A549 (cell line): ENCODE data around the gene ITGA1. TPM values are rescaled to one million over a fixed set of nuclear protein-coding genes. Genes with fewer than 3 reads are reported as not detected.

ENCODE experiments used
- ATAC-seq, 2 experiments: fragments of 200-7000 bp in 1 of 2; fragments of >200 bp in 1 of 2; cut with Nextera tagmentation in 1 of 2; cut with Tn5 transposase in 1 of 2; 3 replicates each; pipeline versions ENCODE4 v1.8.0 to v1.9.1; 2018 to 2020; ENCODE audit warnings: mild to moderate bottlenecking in 1 of 2, moderate library complexity in 1 of 2
- CTCF ChIA-PET: fragments of 300-600 bp; sonication (Branson Sonifier 250); formaldehyde crosslinking; extraction: SDS; loops from one replicate; lab custom pipeline; 2021; ENCODE audit warnings: antibody characterized with exemption, inconsistent platforms; lab: Yijun Ruan, JAX
- POLR2A ChIA-PET: fragments of 350-600 bp; formaldehyde crosslinking; extraction: SDS; loops from one replicate; lab custom pipeline; 2021; ENCODE audit warnings: antibody characterized with exemption, inconsistent platforms; lab: Yijun Ruan, JAX
- DNase-seq, 2 experiments: peaks; one replicate each; pipeline versions ENCODE4 v3.0.0 to v3.0.0-alpha.2; 2011 to 2016; ENCODE audit warnings: low read depth in 1 of 2, low spot score in 1 of 2
- FAIRE-seq: peaks from 2 replicates; lab custom pipeline; 2011; peaks lifted over from hg19 to GRCh38; lab: Jason Lieb, UNC
- H3K27ac ChIP-seq, 2 experiments: fragments of >200 bp; sonication (Bioruptor Twin); formaldehyde crosslinking; 3 replicates each; pipeline ENCODE4 v1.5.1; 2016 to 2017
- H3K4me1 ChIP-seq: fragments of >200 bp; sonication (Bioruptor Twin); formaldehyde crosslinking; 3 replicates; pipeline ENCODE4 v1.6.1; 2016
- H3K4me2 ChIP-seq: fragments of >200 bp; sonication (Bioruptor Twin); formaldehyde crosslinking; 3 replicates; pipeline ENCODE4 v1.6.1; 2016
- H3K4me3 ChIP-seq: fragments of >200 bp; sonication (Bioruptor Twin); formaldehyde crosslinking; 3 replicates; pipeline ENCODE4 v1.5.1; 2016
- H3K9me3 ChIP-seq: fragments of >200 bp; sonication (Bioruptor Twin); formaldehyde crosslinking; 3 replicates; pipeline ENCODE4 v1.6.1; 2016
- BHLHE40 ChIP-seq: IDR thresholded peaks from 2 replicates; pipeline ENCODE4 v1.6.1; 2012; ENCODE audit warnings: low read depth, low read length, inconsistent platforms
- CBX2 ChIP-seq: fragments of 200-600 bp; sonication (generic); IDR thresholded peaks from 2 replicates; pipeline ENCODE4 v1.6.1; 2016; ENCODE audit warnings: low read depth, mild to moderate bottlenecking, borderline replicate concordance
- CBX8 ChIP-seq: fragments of 200-600 bp; sonication (generic); IDR thresholded peaks from 2 replicates; pipeline ENCODE4 v1.6.1; 2016
- ESRRA ChIP-seq: fragments of 150-350 bp; IDR thresholded peaks from 2 replicates; pipeline ENCODE4 v1.6.1; 2014; ENCODE audit warnings: mild to moderate bottlenecking, low read length, borderline replicate concordance
- HDAC2 ChIP-seq: fragments of 200-600 bp; sonication (generic); IDR thresholded peaks from 2 replicates; pipeline ENCODE4 v1.6.1; 2016
- HEYL ChIP-seq: fragments of 250-450 bp; sonication (Bioruptor Pico); IDR thresholded peaks from 2 replicates; pipeline ENCODE4 v1.8.0; 2021; ENCODE audit warnings: mild to moderate bottlenecking, moderate library complexity
- HOXA7 ChIP-seq: fragments of 250-450 bp; sonication (Bioruptor Pico); IDR thresholded peaks from 2 replicates; pipeline ENCODE4 v1.5.0; 2020; ENCODE audit warnings: mild to moderate bottlenecking, moderate library complexity
- KDM1A ChIP-seq: fragments of 200-600 bp; sonication (generic); IDR thresholded peaks from 2 replicates; pipeline ENCODE4 v1.6.1; 2016; ENCODE audit warnings: low read depth, mild to moderate bottlenecking
- KDM5A ChIP-seq: fragments of 200-600 bp; sonication (generic); IDR thresholded peaks from 2 replicates; pipeline ENCODE4 v1.6.1; 2016; ENCODE audit warnings: antibody characterized with exemption, mild to moderate bottlenecking
- NPAS2 ChIP-seq: fragments of 250-450 bp; sonication (Bioruptor Pico); IDR thresholded peaks from 2 replicates; pipeline ENCODE4 v1.8.0; 2022; ENCODE audit warnings: mild to moderate bottlenecking, moderate library complexity, borderline replicate concordance
- NR3C1 ChIP-seq: fragments of >200 bp; sonication (Bioruptor Twin); formaldehyde crosslinking; IDR thresholded peaks from 3 replicates; pipeline ENCODE4 v1.6.1; 2017
- POLR2AphosphoS2 ChIP-seq: conservative IDR thresholded peaks from 2 replicates; pipeline ENCODE4 v1.6.1; 2012; ENCODE audit warnings: low read length, improper control_type of control experiment, inconsistent platforms
- ZC3H11A ChIP-seq: fragments of 450-650 bp; IDR thresholded peaks from 2 replicates; pipeline ENCODE4 v1.6.1; 2014; ENCODE audit warnings: antibody characterized with exemption, mild to moderate bottlenecking
- ZNF302 ChIP-seq: fragments of 250-450 bp; sonication (Bioruptor Pico); IDR thresholded peaks from 2 replicates; pipeline ENCODE4 v1.9.0; 2021; ENCODE audit warnings: inconsistent platforms, mild to moderate bottlenecking, moderate library complexity
- WGBS: methylation state at CpG from one replicate; pipeline ENCODE4 v1.1.6; 2017; ENCODE audit errors: missing lambda C conversion rate; 5-methylcytosine and 5-hydroxymethylcytosine counted together
- polyA plus RNA-seq, 4 experiments: library from polyadenylated mRNA; depleted of rRNA in 3 of 4; stranded (reverse); fragments of >200 nt; fragmentation: RNase III in 1 of 4; extraction: RNeasy Plus Mini Kit Qiagen cat#74134 plus additional on column Dnase treatment in 1 of 4; gene quantifications; 2 replicates in 3 of 4; 3 replicates in 1 of 4; pipeline ENCODE4 v1.2.3, GENCODE V29; 2011 to 2017
- TF ChIP-seq, protein P1 (sequence below): fragments of 150-350 bp; IDR thresholded peaks from 2 replicates; pipeline ENCODE4 v1.6.1; 2014; ENCODE audit warnings: low read depth, mild to moderate bottlenecking, low read length
- TF ChIP-seq, protein P2 (sequence below): IDR thresholded peaks from 2 replicates; pipeline ENCODE4 v1.6.1; 2012; ENCODE audit warnings: low read depth, borderline replicate concordance
- TF ChIP-seq, protein P3 (sequence below): fragments of >200 bp; sonication (Bioruptor Twin); formaldehyde crosslinking; IDR thresholded peaks from 3 replicates; pipeline ENCODE4 v1.5.1; 2016
- TF ChIP-seq, protein P4 (sequence below): IDR thresholded peaks from 2 replicates; pipeline ENCODE4 v1.6.1; 2012

Gene ITGA1
- polyA plus RNA-seq, 2 of the 4 experiments (the other 2 are of a cell fraction), result 1.5 to 5.5 TPM

DNA sequence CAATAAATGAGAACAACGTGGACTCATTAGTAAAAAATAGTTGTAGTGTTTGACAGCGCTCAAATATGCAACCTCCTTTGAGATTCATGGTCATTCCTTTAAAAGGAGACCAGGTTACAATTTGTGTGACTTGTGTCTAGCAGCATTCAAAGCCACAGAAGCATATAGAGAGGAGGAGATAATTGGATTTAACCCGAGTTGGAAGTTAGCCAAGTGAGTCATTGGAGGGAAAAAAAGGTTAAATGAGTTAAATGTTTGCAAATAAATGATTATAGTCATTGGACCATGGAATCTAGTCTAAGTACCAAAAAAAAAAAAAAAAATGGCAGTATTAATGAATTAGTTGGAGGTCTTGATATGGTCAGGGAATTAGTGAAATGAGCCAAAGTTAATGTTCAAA is 90.9 kb downstream of the ITGA1 start:
- ChIA-PET CTCF (interaction anchor here (1.5 kb wide), 1 partner anchor 10 kb away, joined by 4 read pairs; no protein-coding TSS in a partner anchor), POLR2A (no interaction called here)
- no peak overlapping the region for H3K4me3 ChIP-seq
- FAIRE-seq (no peak), ATAC-seq (no peak), DNase-seq (no peak)
- TF ChIP-seq, protein P1, sequence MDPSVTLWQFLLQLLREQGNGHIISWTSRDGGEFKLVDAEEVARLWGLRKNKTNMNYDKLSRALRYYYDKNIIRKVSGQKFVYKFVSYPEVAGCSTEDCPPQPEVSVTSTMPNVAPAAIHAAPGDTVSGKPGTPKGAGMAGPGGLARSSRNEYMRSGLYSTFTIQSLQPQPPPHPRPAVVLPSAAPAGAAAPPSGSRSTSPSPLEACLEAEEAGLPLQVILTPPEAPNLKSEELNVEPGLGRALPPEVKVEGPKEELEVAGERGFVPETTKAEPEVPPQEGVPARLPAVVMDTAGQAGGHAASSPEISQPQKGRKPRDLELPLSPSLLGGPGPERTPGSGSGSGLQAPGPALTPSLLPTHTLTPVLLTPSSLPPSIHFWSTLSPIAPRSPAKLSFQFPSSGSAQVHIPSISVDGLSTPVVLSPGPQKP, result no peak
- TF ChIP-seq HEYL (CRISPR knock-in tag), result no peak
- TF ChIP-seq KDM1A, result no peak
- no peak for TF ChIP-seq HDAC2
- no peak for TF ChIP-seq ESRRA
- no peak for TF ChIP-seq HOXA7 (CRISPR knock-in tag)
- TF ChIP-seq, protein P2, sequence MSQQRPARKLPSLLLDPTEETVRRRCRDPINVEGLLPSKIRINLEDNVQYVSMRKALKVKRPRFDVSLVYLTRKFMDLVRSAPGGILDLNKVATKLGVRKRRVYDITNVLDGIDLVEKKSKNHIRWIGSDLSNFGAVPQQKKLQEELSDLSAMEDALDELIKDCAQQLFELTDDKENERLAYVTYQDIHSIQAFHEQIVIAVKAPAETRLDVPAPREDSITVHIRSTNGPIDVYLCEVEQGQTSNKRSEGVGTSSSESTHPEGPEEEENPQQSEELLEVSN, result no peak
- no peak for TF ChIP-seq KDM5A
- TF ChIP-seq NPAS2 (CRISPR knock-in tag), result no peak
- TF ChIP-seq, protein P3, sequence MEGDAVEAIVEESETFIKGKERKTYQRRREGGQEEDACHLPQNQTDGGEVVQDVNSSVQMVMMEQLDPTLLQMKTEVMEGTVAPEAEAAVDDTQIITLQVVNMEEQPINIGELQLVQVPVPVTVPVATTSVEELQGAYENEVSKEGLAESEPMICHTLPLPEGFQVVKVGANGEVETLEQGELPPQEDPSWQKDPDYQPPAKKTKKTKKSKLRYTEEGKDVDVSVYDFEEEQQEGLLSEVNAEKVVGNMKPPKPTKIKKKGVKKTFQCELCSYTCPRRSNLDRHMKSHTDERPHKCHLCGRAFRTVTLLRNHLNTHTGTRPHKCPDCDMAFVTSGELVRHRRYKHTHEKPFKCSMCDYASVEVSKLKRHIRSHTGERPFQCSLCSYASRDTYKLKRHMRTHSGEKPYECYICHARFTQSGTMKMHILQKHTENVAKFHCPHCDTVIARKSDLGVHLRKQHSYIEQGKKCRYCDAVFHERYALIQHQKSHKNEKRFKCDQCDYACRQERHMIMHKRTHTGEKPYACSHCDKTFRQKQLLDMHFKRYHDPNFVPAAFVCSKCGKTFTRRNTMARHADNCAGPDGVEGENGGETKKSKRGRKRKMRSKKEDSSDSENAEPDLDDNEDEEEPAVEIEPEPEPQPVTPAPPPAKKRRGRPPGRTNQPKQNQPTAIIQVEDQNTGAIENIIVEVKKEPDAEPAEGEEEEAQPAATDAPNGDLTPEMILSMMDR, result no peak
- TF ChIP-seq CBX2, result no peak
- TF ChIP-seq ZC3H11A, result no peak
- H3K4me2 ChIP-seq, result no peak overlapping the region
- H3K27ac ChIP-seq, result no peak overlapping the region
- WGBS, result 32% methylated on average over 3 of the region's 3 CpGs
- no peaks in the 10 kb centered on the region for H3K9me3 ChIP-seq
- no peaks in the 10 kb centered on the region for H3K4me1 ChIP-seq

DNA sequence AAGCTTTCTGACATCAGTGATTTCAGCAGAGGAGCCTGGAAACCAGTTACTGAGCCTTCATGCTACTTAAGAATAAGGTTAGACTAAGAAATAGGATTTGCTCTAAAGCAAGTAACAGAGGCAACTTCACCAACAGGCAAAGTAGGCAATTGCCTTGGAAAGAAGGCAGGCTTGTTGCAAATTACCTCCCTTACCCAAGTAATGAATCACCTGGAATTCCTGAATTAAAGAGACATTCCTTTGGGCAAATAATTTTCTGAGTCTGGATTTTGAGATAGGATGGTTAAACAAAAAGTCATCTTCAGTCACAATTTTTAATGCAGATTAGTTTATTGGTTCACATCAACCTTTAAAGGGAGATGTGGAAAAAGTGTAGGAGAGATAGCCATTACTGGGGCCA is 92.8 kb downstream of the ITGA1 start:
- H3K27ac ChIP-seq, result no peak overlapping the region
- no peak for FAIRE-seq
- no peak overlapping the region for H3K4me3 ChIP-seq
- peaks cover 1% of the 10 kb centered on the region; the same call in 2 of the 3 replicates for H3K4me1 ChIP-seq
- TF ChIP-seq ZNF302 (CRISPR knock-in tag), result no peak
- no peak for TF ChIP-seq NPAS2 (CRISPR knock-in tag)
- no peak for TF ChIP-seq BHLHE40
- TF ChIP-seq, protein P3, result no peak
- TF ChIP-seq HOXA7 (CRISPR knock-in tag), result no peak
- TF ChIP-seq, protein P4, sequence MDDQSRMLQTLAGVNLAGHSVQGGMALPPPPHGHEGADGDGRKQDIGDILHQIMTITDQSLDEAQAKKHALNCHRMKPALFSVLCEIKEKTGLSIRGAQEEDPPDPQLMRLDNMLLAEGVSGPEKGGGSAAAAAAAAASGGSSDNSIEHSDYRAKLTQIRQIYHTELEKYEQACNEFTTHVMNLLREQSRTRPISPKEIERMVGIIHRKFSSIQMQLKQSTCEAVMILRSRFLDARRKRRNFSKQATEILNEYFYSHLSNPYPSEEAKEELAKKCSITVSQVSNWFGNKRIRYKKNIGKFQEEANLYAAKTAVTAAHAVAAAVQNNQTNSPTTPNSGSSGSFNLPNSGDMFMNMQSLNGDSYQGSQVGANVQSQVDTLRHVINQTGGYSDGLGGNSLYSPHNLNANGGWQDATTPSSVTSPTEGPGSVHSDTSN, result no peak
- TF ChIP-seq NR3C1, result no peak
- no peak for TF ChIP-seq KDM5A
- no peak for TF ChIP-seq POLR2AphosphoS2
- no peak for TF ChIP-seq CBX8
- CTCF ChIA-PET, result no interaction called here
- no peaks in the 10 kb centered on the region for H3K9me3 ChIP-seq
- no peak overlapping the region for H3K4me2 ChIP-seq
- no peak for DNase-seq
- ATAC-seq, result no peak
- POLR2A ChIA-PET, result no interaction called here
